Small intestine (tissue), 7 donors: ENCODE data around the gene PLCD1. TPM values are rescaled to one million over a fixed set of nuclear protein-coding genes. Genes with fewer than 3 reads are reported as not detected.
A peak's percentile ranks its signal among the peaks of the same experiment; 100 is the strongest.

ENCODE experiments used
- DNase-seq, 2 donors: peaks; one replicate each; pipeline versions ENCODE4 v3.0.0 to v3.0.0-alpha.2; 2013
- FAIRE-seq: peaks from 2 replicates; lab custom pipeline; 2012; peaks lifted over from hg19 to GRCh38; lab: Jason Lieb, UNC
- H3K27ac ChIP-seq, 3 donors: one replicate each; pipeline ENCODE4 v1.5.1; 2013; ENCODE audit warnings: low read length in 2 of 3, mild to moderate bottlenecking in 2 of 3, control low read depth in 1 of 3, inconsistent platforms in 1 of 3, low read depth in 1 of 3, moderate library complexity in 1 of 3
- H3K27me3 ChIP-seq, 3 donors: one replicate each; pipeline ENCODE4 v1.6.1; 2013; ENCODE audit warnings: low read length in 3 of 3, inconsistent platforms in 1 of 3; ENCODE audit not compliant: control insufficient read depth in 3 of 3, insufficient read depth in 3 of 3
- H3K36me3 ChIP-seq, 3 donors: one replicate each; pipeline ENCODE4 v1.6.1; 2013; ENCODE audit warnings: low read length in 3 of 3, inconsistent platforms in 1 of 3, low read depth in 1 of 3, mild to moderate bottlenecking in 1 of 3, moderate library complexity in 1 of 3; ENCODE audit not compliant: control insufficient read depth in 3 of 3, insufficient read depth in 2 of 3
- H3K4me1 ChIP-seq, 3 donors: one replicate each; pipeline ENCODE4 v1.6.1; 2013; ENCODE audit warnings: low read length in 2 of 3, inconsistent platforms in 1 of 3, low read depth in 1 of 3, mild to moderate bottlenecking in 1 of 3, moderate library complexity in 1 of 3; ENCODE audit not compliant: control insufficient read depth in 3 of 3, insufficient read depth in 2 of 3
- H3K4me3 ChIP-seq, 3 donors: one replicate each; pipeline ENCODE4 v1.5.1; 2013; ENCODE audit warnings: low read length in 3 of 3, control low read depth in 1 of 3, inconsistent platforms in 1 of 3, low read depth in 1 of 3, mild to moderate bottlenecking in 1 of 3, moderate library complexity in 1 of 3
- H3K9me3 ChIP-seq, 2 donors: one replicate each; pipeline ENCODE4 v1.6.1; 2013; ENCODE audit warnings: low read depth in 1 of 2, low read length in 1 of 2; ENCODE audit not compliant: control insufficient read depth in 2 of 2, insufficient read depth in 1 of 2
- WGBS, 3 donors: extraction: QIAGEN DNeasy Blood & Tissue Kit; methylation state at CpG; one replicate each; pipeline ENCODE4 v1.1.7; 2013; 5-methylcytosine and 5-hydroxymethylcytosine counted together
- polyA plus RNA-seq, 4 donors: library from polyadenylated mRNA; stranded (reverse) in 3 of 4; unstranded in 1 of 4; fragments of 200-250 nt in 3 of 4; fragments of 120-200 nt in 1 of 4; gene quantifications; one replicate each; pipeline versions ENCODE4 v1.2.1 to v1.2.3, GENCODE V29; 2013
- donor health status: healthy with polysubstance abuse.
- donor health status: control.
- donor health status: control.
- donor health status: Bipolar disorder and iron deficiency.
- donor health status: healthy.

Gene PLCD1
- polyA plus RNA-seq, 4 donors = 7.8 to 20.7 (median 12.6) TPM

DNA sequence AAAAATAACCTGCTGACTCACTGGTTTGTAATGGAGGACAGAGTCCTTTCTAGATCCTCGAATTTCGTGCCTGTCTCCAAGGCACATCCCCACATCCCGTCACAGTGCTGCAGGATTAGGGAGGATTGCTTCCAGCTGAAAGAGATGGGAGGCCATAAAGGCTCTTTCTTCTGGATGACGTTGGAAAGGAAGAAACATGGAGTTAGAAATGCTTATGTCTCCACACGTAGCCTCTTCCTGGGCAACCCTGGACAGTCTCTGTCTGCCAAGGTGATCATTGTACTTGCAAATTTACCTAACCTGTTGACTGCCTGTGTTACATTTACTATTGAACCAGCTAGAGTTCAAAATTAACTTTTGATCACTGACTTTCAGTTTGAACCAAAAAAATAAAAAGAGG is 66.4 kb downstream of the PLCD1 start:
- peak overlapping the region in 1 of 3 donors; percentile 65 for H3K27ac ChIP-seq
- H3K36me3 ChIP-seq = peaks cover 0 to 7% (median 0%) of the 10 kb centered on the region in 3 donors
- no peak for FAIRE-seq
- no peak overlapping the region for H3K4me3 ChIP-seq
- no peaks in the 10 kb centered on the region for H3K27me3 ChIP-seq
- no peak for DNase-seq
- 37 to 67% (median 55%) methylated on average over 5 of the region's 5 CpGs for WGBS, 3 donors
- H3K4me1 ChIP-seq = peaks cover 0 to 37% (median 14%) of the 10 kb centered on the region in 3 donors
- no peaks in the 10 kb centered on the region for H3K9me3 ChIP-seq

DNA sequence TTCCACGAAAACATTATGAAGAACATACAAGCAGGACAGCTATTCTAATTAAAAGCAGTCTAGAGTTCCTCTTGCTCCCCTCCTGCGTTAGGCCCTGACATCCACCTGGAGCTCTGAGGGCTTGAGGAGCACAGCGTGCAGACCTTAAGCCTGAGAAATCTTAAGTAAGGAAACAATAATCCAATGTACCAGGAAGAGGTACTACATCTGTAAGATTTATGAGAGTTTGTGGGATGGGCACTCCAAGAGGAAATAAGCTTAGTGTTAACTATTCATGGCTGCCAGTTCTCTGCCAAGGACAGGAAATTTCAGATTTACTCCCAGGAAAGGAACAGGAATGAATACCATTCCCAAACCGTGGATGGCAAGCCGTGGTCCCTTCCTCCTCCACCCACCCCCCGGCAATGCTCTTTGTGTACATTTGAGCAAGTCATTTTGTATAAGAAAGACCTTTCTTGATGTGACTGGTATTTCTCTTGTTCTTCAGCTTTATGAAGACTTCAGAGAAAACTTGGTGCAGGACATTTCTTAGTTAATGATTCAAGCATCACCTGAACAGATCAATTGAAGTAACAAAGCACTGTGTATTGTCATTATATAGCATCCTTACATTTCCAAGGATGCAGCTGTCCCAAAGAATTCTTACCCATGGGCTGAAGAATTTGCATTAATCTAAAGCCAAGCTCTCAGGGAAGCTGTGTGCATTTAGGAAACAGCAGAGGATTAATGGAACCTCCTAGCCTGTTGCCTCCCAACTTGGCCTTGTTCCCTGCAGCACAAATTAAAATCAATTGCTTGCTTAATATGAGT is 67.6 kb downstream of the PLCD1 start:
- Histone ChIP-seq H3K36me3 (peaks cover 0 to 9% (median 0%) of the 10 kb centered on the region in 3 donors), H3K4me3 (no peak overlapping the region), H3K4me1 (peaks cover 0 to 37% (median 14%) of the 10 kb centered on the region in 3 donors), H3K27ac (peak overlapping the region in 2 of 3 donors; percentile 11 to 91), H3K27me3 (no peaks in the 10 kb centered on the region), H3K9me3 (no peaks in the 10 kb centered on the region)
- 18 to 46% (median 30%) methylated on average over 6 of the region's 6 CpGs for WGBS, 3 donors
- DNase-seq (peak; percentile 50 to 70), FAIRE-seq (no peak)

DNA sequence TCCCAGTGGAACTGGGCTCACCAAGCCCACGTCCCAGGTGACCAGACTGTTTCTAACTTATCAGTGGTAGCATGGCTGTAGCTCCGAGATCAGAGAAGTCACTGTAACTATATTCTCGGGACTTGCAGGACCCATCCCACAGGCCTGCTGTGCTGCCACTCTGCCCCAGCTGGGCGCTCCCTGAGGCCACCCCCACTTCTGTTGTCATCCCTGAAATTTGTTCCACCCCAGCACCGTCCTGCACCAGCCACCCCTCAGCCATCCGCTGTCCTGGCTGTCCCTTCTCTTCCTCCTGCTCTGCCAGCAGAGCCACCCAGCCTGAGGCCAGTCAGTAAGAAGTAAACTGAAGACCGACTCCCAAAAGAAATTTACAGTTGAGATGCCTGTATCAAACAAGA is 71.9 kb downstream of the PLCD1 start:
- DNase-seq (no peak), FAIRE-seq (no peak)
- H3K27me3 ChIP-seq = no peaks in the 10 kb centered on the region
- WGBS, 3 donors = 65 to 72% (median 71%) methylated on average over 7 of the region's 7 CpGs
- H3K9me3 ChIP-seq = no peaks in the 10 kb centered on the region
- peaks cover 0 to 20% (median 11%) of the 10 kb centered on the region in 3 donors for H3K4me1 ChIP-seq
- H3K36me3 ChIP-seq = peaks cover 0 to 17% (median 0%) of the 10 kb centered on the region in 3 donors
- no peak overlapping the region for H3K4me3 ChIP-seq
- peak overlapping the region in 2 of 3 donors; percentile 28 to 31 for H3K27ac ChIP-seq

Other genes starting within 250 kb of the PLCD1 start
- gene CTDSPL, start 167.8 kb downstream of the PLCD1 start, polyA plus RNA-seq = 10 to 100 TPM; 11.6 to 26.4 (median 14.5) TPM
- 100 to 1,000 TPM in 3 of 4 donors, 10 to 100 TPM in 1; 57.6 to 266 (median 154) TPM for gene VILL, start 38.9 kb downstream of the PLCD1 start, polyA plus RNA-seq
- 1 to 10 TPM in 1 of 4 donors, under 1 TPM in 3; 0.19 to 1.5 (median 0.85) TPM for gene DLEC1, start 9.6 kb upstream of the PLCD1 start, polyA plus RNA-seq
- gene ACAA1, start 107.5 kb upstream of the PLCD1 start, polyA plus RNA-seq = 100 to 1,000 TPM in 3 of 4 donors, 10 to 100 TPM in 1; 59.6 to 443 (median 210) TPM
- gene MYD88, start 109.0 kb upstream of the PLCD1 start, polyA plus RNA-seq = 10 to 100 TPM; 30.5 to 62.2 (median 41.8) TPM
- gene OXSR1, start 135.9 kb upstream of the PLCD1 start, polyA plus RNA-seq = 10 to 100 TPM; 15.3 to 30.5 (median 19.8) TPM
- under 1 TPM in 2 of 4 donors, not detected in 2; 0.15 to 0.18 TPM for gene SLC22A13, start 236.2 kb upstream of the PLCD1 start, polyA plus RNA-seq